Spleen (tissue), 11 donors: ENCODE data around the gene WNT11. TPM values are rescaled to one million over a fixed set of nuclear protein-coding genes. Genes with fewer than 3 reads are reported as not detected.

ENCODE experiments used
- DNase-seq: peaks from one replicate; pipeline ENCODE4 v3.0.0-alpha.2; 2020
- H3K27ac ChIP-seq, 8 donors: fragments of 200-600 bp; sonication (generic) in 7 of 8; 1 replicate in 4 of 8; 2 replicates in 4 of 8; pipeline versions ENCODE4 v1.5.0 to v1.8.0; 2016 to 2021; ENCODE audit warnings: inconsistent platforms in 4 of 8, mild to moderate bottlenecking in 4 of 8, moderate library complexity in 1 of 8
- H3K27me3 ChIP-seq, 7 donors: fragments of 200-600 bp; sonication (generic) in 6 of 7; replicated peaks in 1 of 7; 1 replicate in 4 of 7; 2 replicates in 3 of 7; pipeline versions ENCODE4 v1.5.0 to v1.8.0; 2016 to 2021; ENCODE audit warnings: inconsistent platforms in 3 of 7, mild to moderate bottlenecking in 1 of 7
- H3K36me3 ChIP-seq, 6 donors: fragments of 200-600 bp; sonication (generic) in 5 of 6; 1 replicate in 4 of 6; 2 replicates in 2 of 6; pipeline versions ENCODE4 v1.5.0 to v1.8.0; 2016 to 2021; ENCODE audit warnings: inconsistent platforms in 2 of 6
- H3K4me1 ChIP-seq, 6 donors: fragments of 200-600 bp; sonication (generic) in 5 of 6; 1 replicate in 3 of 6; 2 replicates in 3 of 6; pipeline versions ENCODE4 v1.5.0 to v1.8.0; 2016 to 2021; ENCODE audit warnings: inconsistent platforms in 3 of 6
- H3K4me3 ChIP-seq, 8 donors: fragments of 200-600 bp; sonication (generic) in 7 of 8; 1 replicate in 4 of 8; 2 replicates in 4 of 8; pipeline versions ENCODE4 v1.5.0 to v1.8.0; 2016 to 2021; ENCODE audit warnings: inconsistent platforms in 4 of 8, mild to moderate bottlenecking in 4 of 8, moderate library complexity in 2 of 8
- H3K9me3 ChIP-seq, 8 donors: fragments of 200-600 bp; sonication (generic) in 7 of 8; 1 replicate in 4 of 8; 2 replicates in 4 of 8; pipeline versions ENCODE4 v1.5.0 to v1.8.0; 2016 to 2021; ENCODE audit warnings: inconsistent platforms in 4 of 8
- CTCF ChIP-seq, 11 experiments: fragments of 200-600 bp in 7 of 11; fragments of 450-650 bp in 4 of 11; sonication (generic) in 4 of 11; IDR thresholded peaks in 8 of 11; conservative IDR thresholded peaks in 3 of 11; 1 replicate in 7 of 11; 2 replicates in 4 of 11; pipeline versions ENCODE4 v1.4.0 to v1.8.0; 2016 to 2021; ENCODE audit warnings: antibody characterized with exemption in 11 of 11, inconsistent platforms in 4 of 11, mild to moderate bottlenecking in 1 of 11
- POLR2A ChIP-seq, 3 donors: fragments of 450-650 bp; IDR thresholded peaks; one replicate each; pipeline ENCODE4 v1.5.1; 2017; ENCODE audit warnings: antibody characterized with exemption in 3 of 3, mild to moderate bottlenecking in 1 of 3
- POLR2AphosphoS5 ChIP-seq, 3 donors: sonication (generic); formaldehyde crosslinking; IDR thresholded peaks; one replicate each; pipeline ENCODE4 v1.5.1; 2017; ENCODE audit warnings: antibody characterized with exemption in 3 of 3
- WGBS, 5 donors: extraction: QIAGEN DNeasy Blood & Tissue Kit in 3 of 5; methylation state at CpG; one replicate each; pipeline versions ENCODE4 v1.1.5 to v1.1.7; 2013 to 2018; 5-methylcytosine and 5-hydroxymethylcytosine counted together
- intact Hi-C: fragments of 100-400 bp; cut with DNase I; formaldehyde crosslinking; loops from one replicate; pipeline ENCODE4 v1.15.0; 2023; ENCODE audit warnings: low total_unique reads
- polyA plus RNA-seq, 3 donors: library from polyadenylated mRNA; stranded (reverse); fragments of 200-250 nt; gene quantifications; one replicate each; pipeline ENCODE4 v1.2.1, GENCODE V29; 2013
- total RNA-seq, 7 donors: library from RNA; depleted of rRNA in 3 of 7; stranded (reverse); fragments of >200 nt in 3 of 7; fragmentation: NEBNext Ultra II Directional in 4 of 7; extraction: Animal tissue kit (Norgen Biotek cat#: 25700) in 4 of 7; gene quantifications; one replicate each; pipeline versions ENCODE4 v1.1.0 to v1.2.1, GENCODE V29; 2016 to 2021
- donor health status: healthy with polysubstance abuse.
- donor health status: DM: no; HTN: no; CAD: no; lungs with moderate emphysema.
- donor health status: DM: no; HTN: no; CAD: no.
- donor health status: Bipolar disorder and iron deficiency.
- donor health status: healthy.
- donor health status: DM: no; HTN: no; CAD: no.
- donor health status: DM: yes; HTN: yes; CAD: no.

Gene WNT11
- total and polyA plus RNA-seq, 10 donors = 0.09 to 4.2 (median 1.6) TPM

GRCh38 chr11:76196849-76197248 lies 9.5 kb downstream of the WNT11 start:
- H3K36me3 ChIP-seq = no peaks in the 10 kb centered on the region
- intact Hi-C loops = no loop called here
- H3K4me3 ChIP-seq = no peak overlapping the region
- 89 to 96% (median 91%) methylated on average over 3 of the region's 3 CpGs for WGBS, 5 donors
- H3K4me1 ChIP-seq = no peaks in the 10 kb centered on the region
- H3K27ac ChIP-seq = no peak overlapping the region
- H3K9me3 ChIP-seq = no peaks in the 10 kb centered on the region
- no peaks in the 10 kb centered on the region for H3K27me3 ChIP-seq
- DNase-seq = no peak
- TF ChIP-seq POLR2A (IDR thresholded peaks at IDR 0.05) (no peak), CTCF (IDR thresholded peaks at IDR 0.05 in 8 of 11, conservative IDR thresholded peaks at IDR 0.05 in 3 of 11) (no peak), POLR2AphosphoS5 (IDR thresholded peaks at IDR 0.05) (no peak)

- DNase-seq = no peak
- Histone ChIP-seq H3K27me3 (no peaks in the 10 kb centered on the region), H3K9me3 (no peaks in the 10 kb centered on the region), H3K27ac (no peak overlapping the region), H3K36me3 (no peaks in the 10 kb centered on the region), H3K4me1 (peaks cover 0 to 10% (median 0%) of the 10 kb centered on the region in 6 donors), H3K4me3 (no peak overlapping the region)
- intact Hi-C loops = no loop called here
- TF ChIP-seq CTCF (IDR thresholded peaks at IDR 0.05 in 8 of 11, conservative IDR thresholded peaks at IDR 0.05 in 3 of 11) = no peak
- no peak for TF ChIP-seq POLR2A (IDR thresholded peaks at IDR 0.05)
- no peak for TF ChIP-seq POLR2AphosphoS5 (IDR thresholded peaks at IDR 0.05)
- WGBS, 5 donors = 75 to 90% (median 81%) methylated on average over 19 to 21 of the region's 21 CpGs
These were observed 11.2 kb downstream of the WNT11 start for GRCh38 chr11:76194872-76195668.

GRCh38 chr11:76193219-76193618 lies 13.1 kb downstream of the WNT11 start:
- DNase-seq = no peak
- H3K27me3 ChIP-seq = no peaks in the 10 kb centered on the region

More at GRCh38 chr11:76193219-76193618, 13.1 kb downstream of the WNT11 start:
- Histone ChIP-seq H3K4me1 (peaks cover 0 to 10% (median 0%) of the 10 kb centered on the region in 6 donors), H3K9me3 (no peaks in the 10 kb centered on the region), H3K36me3 (no peaks in the 10 kb centered on the region), H3K27ac (no peak overlapping the region), H3K4me3 (no peak overlapping the region)
- intact Hi-C loops = no loop called here
- WGBS, 5 donors = 78 to 100% (median 88%) methylated on average over 3 to 9 of the region's 9 CpGs
- TF ChIP-seq CTCF (IDR thresholded peaks at IDR 0.05 in 8 of 11, conservative IDR thresholded peaks at IDR 0.05 in 3 of 11) = no peak
- TF ChIP-seq POLR2AphosphoS5 (IDR thresholded peaks at IDR 0.05) = no peak
